GM12878 (cell line): Measurements from ENCODE around the gene PFKM. TPM values are rescaled to one million over a fixed set of nuclear protein-coding genes. Genes with fewer than 3 reads are reported as not detected.
A peak's percentile ranks its signal among the peaks of the same experiment; 100 is the strongest.

Source experiments
- CBX3 ChIP-seq: fragments of 200-600 bp; sonication (generic); IDR thresholded peaks from 2 replicates; pipeline ENCODE4 v1.6.1; 2016; ENCODE audit warnings: low read depth, borderline replicate concordance
- CBX5 ChIP-seq: sonication (generic); IDR thresholded peaks from 2 replicates; pipeline ENCODE4 v1.6.1; 2016; ENCODE audit warnings: low read depth, moderate library complexity, mild to moderate bottlenecking, inconsistent platforms
- CHD2 ChIP-seq: IDR thresholded peaks from 2 replicates; pipeline ENCODE4 v1.6.1; 2011; ENCODE audit warnings: low read depth, low read length, improper control_type of control experiment, borderline replicate concordance
- CREM ChIP-seq: IDR thresholded peaks from 2 replicates; pipeline ENCODE4 v1.6.1; 2014; ENCODE audit warnings: antibody characterized with exemption, low read depth
- DPF2 ChIP-seq: fragments of 450-650 bp; IDR thresholded peaks from 2 replicates; pipeline ENCODE4 v1.6.1; 2017; ENCODE audit warnings: mild to moderate bottlenecking
- E2F8 ChIP-seq: fragments of 450-650 bp; IDR thresholded peaks from 2 replicates; pipeline ENCODE4 v1.6.1; 2018; ENCODE audit warnings: mild to moderate bottlenecking, low read depth, moderate library complexity; ENCODE audit not compliant: partially characterized antibody
- EZH2 ChIP-seq: IDR thresholded peaks from 2 replicates; pipeline ENCODE4 v1.6.1; 2012; ENCODE audit warnings: low read depth, mild to moderate bottlenecking, control low read depth, inconsistent platforms, low read length, borderline replicate concordance; ENCODE audit not compliant: control insufficient read depth
- HSF1 ChIP-seq: fragments of 150-350 bp; IDR thresholded peaks from 2 replicates; pipeline ENCODE4 v1.6.1; 2014; ENCODE audit warnings: mild to moderate bottlenecking, low read depth, low read length
- IKZF2 ChIP-seq, 2 experiments: fragments of 450-650 bp; IDR thresholded peaks; 2 replicates each; pipeline ENCODE4 v1.6.1; 2017; ENCODE audit warnings: mild to moderate bottlenecking in 2 of 2, moderate library complexity in 2 of 2
- KAT2A ChIP-seq: conservative IDR thresholded peaks from 2 replicates; pipeline ENCODE4 v1.6.1; 2011; ENCODE audit warnings: low read depth, low read length; ENCODE audit not compliant: control insufficient read depth
- LARP7 ChIP-seq: fragments of 450-650 bp; IDR thresholded peaks from 2 replicates; pipeline ENCODE4 v1.6.1; 2017; ENCODE audit warnings: mild to moderate bottlenecking
- MYC ChIP-seq: IDR thresholded peaks from 2 replicates; pipeline ENCODE4 v1.6.1; 2011; ENCODE audit warnings: mild to moderate bottlenecking, low read length, moderate library complexity, inconsistent platforms; ENCODE audit not compliant: insufficient read depth, insufficient replicate concordance, insufficient read length, severe bottlenecking
- NFXL1 ChIP-seq: fragments of 450-650 bp; IDR thresholded peaks from 2 replicates; pipeline ENCODE4 v1.6.1; 2017; ENCODE audit warnings: antibody characterized with exemption, mild to moderate bottlenecking, borderline replicate concordance
- PAX5 ChIP-seq: IDR thresholded peaks from 2 replicates; pipeline ENCODE4 v1.6.1; 2011; ENCODE audit warnings: low read depth, low read length, borderline replicate concordance
- RB1 ChIP-seq: fragments of 450-650 bp; formaldehyde crosslinking; IDR thresholded peaks from 2 replicates; pipeline ENCODE4 v1.6.1; 2017; ENCODE audit warnings: mild to moderate bottlenecking, borderline replicate concordance
- SMAD1 ChIP-seq: fragments of 450-650 bp; IDR thresholded peaks from 2 replicates; pipeline ENCODE4 v1.6.1; 2018; ENCODE audit warnings: mild to moderate bottlenecking, low read depth; ENCODE audit not compliant: partially characterized antibody
- SPI1 ChIP-seq: IDR thresholded peaks from 2 replicates; pipeline ENCODE4 v1.6.1; 2011; ENCODE audit warnings: low read depth, mild to moderate bottlenecking, low read length, moderate library complexity, borderline replicate concordance; ENCODE audit not compliant: insufficient read depth
- STAT3 ChIP-seq: IDR thresholded peaks from 2 replicates; pipeline ENCODE4 v1.6.1; 2011; ENCODE audit warnings: low read depth, low read length, improper control_type of control experiment
- TARDBP ChIP-seq: IDR thresholded peaks from 2 replicates; pipeline ENCODE4 v1.6.1; 2016; ENCODE audit warnings: borderline replicate concordance
- TBL1XR1 ChIP-seq: IDR thresholded peaks from 2 replicates; pipeline ENCODE4 v1.6.1; 2012; ENCODE audit warnings: low read depth, low read length, improper control_type of control experiment
- ZBED1 ChIP-seq: IDR thresholded peaks from 2 replicates; pipeline ENCODE4 v1.6.1; 2016; ENCODE audit warnings: borderline replicate concordance
- ZBTB4 ChIP-seq: fragments of 450-650 bp; formaldehyde crosslinking; IDR thresholded peaks from 2 replicates; pipeline ENCODE4 v1.4.0; 2022; ENCODE audit warnings: mild to moderate bottlenecking, moderate library complexity
- ZNF217 ChIP-seq: fragments of 450-650 bp; IDR thresholded peaks from 2 replicates; pipeline ENCODE4 v1.6.1; 2017; ENCODE audit warnings: antibody characterized with exemption, mild to moderate bottlenecking
- ZNF24 ChIP-seq: fragments of 450-650 bp; IDR thresholded peaks from 2 replicates; pipeline ENCODE4 v1.6.1; 2017; ENCODE audit warnings: antibody characterized with exemption, mild to moderate bottlenecking
- polyA plus RNA-seq, 11 experiments: library from polyadenylated mRNA; depleted of rRNA in 4 of 11; unstranded in 6 of 11; stranded (reverse) in 5 of 11; fragments of >200 nt; fragmentation: Nextera tagmentation in 4 of 11; fragmentation: Illumina TruSeq in 1 of 11; extraction: Ambion mirVana in 4 of 11; extraction: Trizol in 1 of 11; gene quantifications; 1 replicate in 1 of 11; 2 replicates in 10 of 11; pipeline versions ENCODE4 v1.2.1 to v1.2.3, GENCODE V29; 2011 to 2016; ENCODE audit warnings: inconsistent platforms in 2 of 11, missing spikeins in 2 of 11, low read depth in 1 of 11
- total RNA-seq, 4 experiments: library from RNA; depleted of rRNA in 3 of 4; stranded (reverse); fragments of >200 nt in 3 of 4; fragmentation: Illumina TruSeq in 1 of 4; extraction: Trizol in 1 of 4; gene quantifications; 2 replicates each; pipeline versions ENCODE4 v1.2.1 to v1.2.3, GENCODE V29; 2013 to 2021

Gene PFKM
- total and polyA plus RNA-seq, 10 of the 15 experiments (the other 5 are each of a cell fraction or from before 2014, with no cell fraction given) = 27.6 to 80.0 (median 55.8) TPM

GRCh38 chr12:48157018-48157888 is 38.1 kb downstream of the PFKM start, which contains the start of gene ASB8 (continued):
- TF ChIP-seq ZNF217 = no peak
- TF ChIP-seq LARP7 = no peak
- TF ChIP-seq ZBED1 = no peak
- no peak for TF ChIP-seq ZBTB4 (CRISPR knock-in tag)
- TF ChIP-seq ZNF24 = no peak
- no peak for TF ChIP-seq HSF1
- TF ChIP-seq CBX3 = no peak
- no peak for TF ChIP-seq SMAD1
- no peak for TF ChIP-seq SPI1
- TF ChIP-seq CBX5 = no peak
- peak in 1 of 2 experiments; percentile 41; a peak in 1 of 4 replicates for TF ChIP-seq IKZF2 (IDR thresholded peaks at IDR 0.05)
- TF ChIP-seq NFXL1 = no peak
- 0 out of 2 replicates have a peak, but pooled peaks have one; percentile 40 for TF ChIP-seq DPF2
- no peak for TF ChIP-seq PAX5
- no peak for TF ChIP-seq E2F8
- TF ChIP-seq RB1 = no peak
- TF ChIP-seq KAT2A = no peak
- peak; percentile 61; the same call in 1 of the 2 replicates for TF ChIP-seq TBL1XR1
- TF ChIP-seq STAT3 = no peak
- TF ChIP-seq TARDBP = peak; percentile 37; the same call in 1 of the 2 replicates
- peak; percentile 72; the same call in 1 of the 2 replicates for TF ChIP-seq CHD2
- no peak for TF ChIP-seq MYC
- no peak for TF ChIP-seq EZH2
- TF ChIP-seq CREM = peak; percentile 28; the same call in 1 of the 2 replicates
